ENCODE results near the gene CLDN7.

The CLDN7 gene

GRCh38 chr17:7306911-7307685 lies 44.8 kb upstream of the CLDN7 start, which contains the start of gene EIF5A:
Gene EIF5A, plus strand, starts transcription at chr17:7307628. Its CDS starts 2,008 bp downstream, at chr17:7309636.
- Histone ChIP-seq H3K79me2 (ENCODE audit: control insufficient read depth, insufficient read depth, low read length) (peaks cover 39% of the 10 kb centered on the region), H2BK5ac (ENCODE audit: low read length) (peak within 1 kb of the TSS; percentile 51), H3K4ac (ENCODE audit: low read depth, low read length) (peak within 1 kb of the TSS; percentile 100), H2BK120ac (ENCODE audit: low read depth, low read length) (peak within 1 kb of the TSS; percentile 83), H3K79me1 (ENCODE audit: low read length) (peaks cover 15% of the 10 kb centered on the region), H3K9ac (ENCODE audit: low read length) (peak within 1 kb of the TSS; percentile 98), H3K4me2 (ENCODE audit: low read length) (peak within 1 kb of the TSS; percentile 90), H3K36me3 (ENCODE audit: control insufficient read depth, insufficient read depth, low read length) (peaks cover 16% of the 10 kb centered on the region), H3K4me1 (ENCODE audit: control insufficient read depth, low read depth, low read length) (peaks cover 6% of the 10 kb centered on the region), H4K8ac (ENCODE audit: low read depth, low read length) (no peak within 1 kb of the TSS), H2AK5ac (ENCODE audit: low read length) (peak within 1 kb of the TSS; percentile 92), H2BK15ac (replicated peaks; ENCODE audit: low read depth) (no peak within 1 kb of the TSS), H3K27me3 (ENCODE audit: insufficient read depth, low read length, poor library complexity) (no peaks in the 10 kb centered on the region), H4K5ac (ENCODE audit: low read length) (no peak within 1 kb of the TSS), H3K56ac (ENCODE audit: low read length) (peak within 1 kb of the TSS; percentile 97), H3K27ac (ENCODE audit: low read depth, low read length) (peak within 1 kb of the TSS; percentile 97), H3K4me3 (ENCODE audit: low read length) (peak within 1 kb of the TSS; percentile 91), H3K18ac (ENCODE audit: low read length) (peak within 1 kb of the TSS; percentile 98), H3K23ac (ENCODE audit: low read length) (peak within 1 kb of the TSS; percentile 92)
- peak; percentile 100 for DNase-seq
- no CpG with 5 or more reads among the region's 64 CpGs for WGBS (ENCODE audit: extremely low coverage, insufficient coverage, low lambda C conversion rate)

- Histone ChIP-seq H2BK5ac (ENCODE audit: low read length) (no peak overlapping the region), H3K9ac (ENCODE audit: low read length) (no peak overlapping the region), H4K5ac (ENCODE audit: low read length) (no peak overlapping the region), H3K4me3 (ENCODE audit: low read length) (no peak overlapping the region), H2BK15ac (replicated peaks; ENCODE audit: low read depth) (no peak overlapping the region), H3K4me1 (ENCODE audit: control insufficient read depth, low read depth, low read length) (peaks cover 1% of the 10 kb centered on the region), H2AK5ac (ENCODE audit: low read length) (no peak overlapping the region), H3K56ac (ENCODE audit: low read length) (no peak overlapping the region), H3K18ac (ENCODE audit: low read length) (no peak overlapping the region), H3K79me1 (ENCODE audit: low read length) (no peaks in the 10 kb centered on the region), H3K36me3 (ENCODE audit: control insufficient read depth, insufficient read depth, low read length) (peaks cover under 1% of the 10 kb centered on the region), H3K27me3 (ENCODE audit: insufficient read depth, low read length, poor library complexity) (no peaks in the 10 kb centered on the region), H3K4ac (ENCODE audit: low read depth, low read length) (no peak overlapping the region), H3K23ac (ENCODE audit: low read length) (no peak overlapping the region), H2BK120ac (ENCODE audit: low read depth, low read length) (no peak overlapping the region), H3K4me2 (ENCODE audit: low read length) (no peak overlapping the region), H3K79me2 (ENCODE audit: control insufficient read depth, insufficient read depth, low read length) (peaks cover 16% of the 10 kb centered on the region), H4K8ac (ENCODE audit: low read depth, low read length) (no peak overlapping the region), H3K27ac (ENCODE audit: low read depth, low read length) (no peak overlapping the region)
- WGBS (ENCODE audit: extremely low coverage, insufficient coverage, low lambda C conversion rate): no CpG with 5 or more reads among the region's 7 CpGs
- no peak for DNase-seq
Observed at GRCh38 chr17:7304179-7304578, 41.9 kb upstream of the CLDN7 start.

GRCh38 chr17:7296189-7296861 lies 34.0 kb upstream of the CLDN7 start:
- Histone ChIP-seq H3K4me2 (ENCODE audit: low read length) (no peak overlapping the region), H3K9ac (ENCODE audit: low read length) (peak overlapping the region; percentile 17), H2BK15ac (replicated peaks; ENCODE audit: low read depth) (no peak overlapping the region), H2BK120ac (ENCODE audit: low read depth, low read length) (no peak overlapping the region), H3K27ac (ENCODE audit: low read depth, low read length) (no peak overlapping the region), H3K27me3 (ENCODE audit: insufficient read depth, low read length, poor library complexity) (peaks cover 4% of the 10 kb centered on the region), H3K23ac (ENCODE audit: low read length) (no peak overlapping the region), H3K79me1 (ENCODE audit: low read length) (no peaks in the 10 kb centered on the region), H3K4me3 (ENCODE audit: low read length) (no peak overlapping the region), H3K4ac (ENCODE audit: low read depth, low read length) (no peak overlapping the region), H3K36me3 (ENCODE audit: control insufficient read depth, insufficient read depth, low read length) (no peaks in the 10 kb centered on the region), H4K8ac (ENCODE audit: low read depth, low read length) (no peak overlapping the region), H3K56ac (ENCODE audit: low read length) (peak overlapping the region; percentile 37), H3K79me2 (ENCODE audit: control insufficient read depth, insufficient read depth, low read length) (no peaks in the 10 kb centered on the region), H4K5ac (ENCODE audit: low read length) (no peak overlapping the region), H2BK5ac (ENCODE audit: low read length) (no peak overlapping the region), H3K4me1 (ENCODE audit: control insufficient read depth, low read depth, low read length) (no peaks in the 10 kb centered on the region), H2AK5ac (ENCODE audit: low read length) (no peak overlapping the region), H3K18ac (ENCODE audit: low read length) (no peak overlapping the region)
- WGBS (ENCODE audit: extremely low coverage, insufficient coverage, low lambda C conversion rate): no CpG with 5 or more reads among the region's 51 CpGs
- peak; percentile 87 for DNase-seq

- H3K4me3 ChIP-seq (ENCODE audit: low read length): no peak overlapping the region
- H3K79me2 ChIP-seq (ENCODE audit: control insufficient read depth, insufficient read depth, low read length): no peaks in the 10 kb centered on the region
- no peak overlapping the region for H2AK5ac ChIP-seq (ENCODE audit: low read length)
- H3K4me2 ChIP-seq (ENCODE audit: low read length): no peak overlapping the region
- no CpG with 5 or more reads among the region's 42 CpGs for WGBS (ENCODE audit: extremely low coverage, insufficient coverage, low lambda C conversion rate)
- no peak overlapping the region for H3K27ac ChIP-seq (ENCODE audit: low read depth, low read length)
- H3K18ac ChIP-seq (ENCODE audit: low read length): no peak overlapping the region
- peak overlapping the region; percentile 37 for H3K56ac ChIP-seq (ENCODE audit: low read length)
- no peak overlapping the region for H2BK5ac ChIP-seq (ENCODE audit: low read length)
- H3K4ac ChIP-seq (ENCODE audit: low read depth, low read length): no peak overlapping the region
- peaks cover 4% of the 10 kb centered on the region for H3K27me3 ChIP-seq (ENCODE audit: insufficient read depth, low read length, poor library complexity)
- no peaks in the 10 kb centered on the region for H3K79me1 ChIP-seq (ENCODE audit: low read length)
- H3K9ac ChIP-seq (ENCODE audit: low read length): no peak overlapping the region
- no peak overlapping the region for H2BK120ac ChIP-seq (ENCODE audit: low read depth, low read length)
- no peak overlapping the region for H3K23ac ChIP-seq (ENCODE audit: low read length)
- H4K8ac ChIP-seq (ENCODE audit: low read depth, low read length): no peak overlapping the region
- no peak for DNase-seq
- H2BK15ac ChIP-seq (replicated peaks; ENCODE audit: low read depth): no peak overlapping the region
- no peaks in the 10 kb centered on the region for H3K36me3 ChIP-seq (ENCODE audit: control insufficient read depth, insufficient read depth, low read length)
- H3K4me1 ChIP-seq (ENCODE audit: control insufficient read depth, low read depth, low read length): no peaks in the 10 kb centered on the region
- no peak overlapping the region for H4K5ac ChIP-seq (ENCODE audit: low read length)
Observed at GRCh38 chr17:7295230-7296180, 33.2 kb upstream of the CLDN7 start.

- peak within 1 kb of the TSS; percentile 66 for H3K4me2 ChIP-seq (ENCODE audit: low read length)
- H3K18ac ChIP-seq (ENCODE audit: low read length): no peak within 1 kb of the TSS
- no peak within 1 kb of the TSS for H3K27ac ChIP-seq (ENCODE audit: low read depth, low read length)
- no peak within 1 kb of the TSS for H4K8ac ChIP-seq (ENCODE audit: low read depth, low read length)
- H3K36me3 ChIP-seq (ENCODE audit: control insufficient read depth, insufficient read depth, low read length): no peaks in the 10 kb centered on the region
- peak within 1 kb of the TSS; percentile 54 for H3K9ac ChIP-seq (ENCODE audit: low read length)
- H2BK15ac ChIP-seq (replicated peaks; ENCODE audit: low read depth): no peak within 1 kb of the TSS
- no peaks in the 10 kb centered on the region for H3K79me2 ChIP-seq (ENCODE audit: control insufficient read depth, insufficient read depth, low read length)
- no peak within 1 kb of the TSS for H3K4me3 ChIP-seq (ENCODE audit: low read length)
- no peak within 1 kb of the TSS for H3K23ac ChIP-seq (ENCODE audit: low read length)
- H3K4ac ChIP-seq (ENCODE audit: low read depth, low read length): no peak within 1 kb of the TSS
- DNase-seq: peak; percentile 92
- peaks cover 4% of the 10 kb centered on the region for H3K27me3 ChIP-seq (ENCODE audit: insufficient read depth, low read length, poor library complexity)
- no peak within 1 kb of the TSS for H2AK5ac ChIP-seq (ENCODE audit: low read length)
- H2BK120ac ChIP-seq (ENCODE audit: low read depth, low read length): no peak within 1 kb of the TSS
- H2BK5ac ChIP-seq (ENCODE audit: low read length): no peak within 1 kb of the TSS
- H4K5ac ChIP-seq (ENCODE audit: low read length): no peak within 1 kb of the TSS
- WGBS (ENCODE audit: extremely low coverage, insufficient coverage, low lambda C conversion rate): no CpG with 5 or more reads among the region's 57 CpGs
- H3K56ac ChIP-seq (ENCODE audit: low read length): peak within 1 kb of the TSS; percentile 79
- no peaks in the 10 kb centered on the region for H3K4me1 ChIP-seq (ENCODE audit: control insufficient read depth, low read depth, low read length)
- H3K79me1 ChIP-seq (ENCODE audit: low read length): no peaks in the 10 kb centered on the region
Observed at GRCh38 chr17:7294614-7295153, 32.4 kb upstream of the CLDN7 start, which contains the start of gene YBX2. Gene YBX2, minus strand, starts transcription at chr17:7294639. Its CDS starts 139 bp downstream, at chr17:7294500.
